Lower lobe of right lung (tissue), 2 donors: ENCODE results near the gene SRRM5. TPM values are rescaled to one million over a fixed set of nuclear protein-coding genes. Genes with fewer than 3 reads are reported as not detected.

Experiments
- ATAC-seq, 2 donors: fragments of 200-7000 bp; cut with Tn5 transposase; one replicate each; pipeline ENCODE4 v1.9.1; 2020 to 2022; ENCODE audit warnings: mild to moderate bottlenecking in 2 of 2, moderate library complexity in 2 of 2
- DNase-seq: peaks from one replicate; pipeline ENCODE4 v3.0.0-alpha.2; 2020
- H3K27ac ChIP-seq: fragments of 200-600 bp; one replicate; pipeline ENCODE4 v1.8.0; 2022
- H3K27me3 ChIP-seq: fragments of 200-600 bp; one replicate; pipeline ENCODE4 v1.8.0; 2022; ENCODE audit warnings: low read depth
- H3K36me3 ChIP-seq: fragments of 200-600 bp; one replicate; pipeline ENCODE4 v1.8.0; 2022; ENCODE audit warnings: mild to moderate bottlenecking
- H3K4me1 ChIP-seq: fragments of 200-600 bp; one replicate; pipeline ENCODE4 v1.8.0; 2022
- H3K4me3 ChIP-seq: fragments of 200-600 bp; one replicate; pipeline ENCODE4 v1.8.0; 2022; ENCODE audit warnings: mild to moderate bottlenecking
- H3K9me3 ChIP-seq: fragments of 200-600 bp; one replicate; pipeline ENCODE4 v1.8.0; 2022
- intact Hi-C: fragments of 100-400 bp; cut with DNase I; formaldehyde crosslinking; loops from one replicate; pipeline ENCODE4 v1.11.0; 2022
- total RNA-seq: library from RNA; stranded (reverse); fragmentation: NEBNext Ultra II Directional; extraction: Animal tissue kit (Norgen Biotek cat#: 25700); gene quantifications from one replicate; pipeline ENCODE4 v1.2.1, GENCODE V29; 2021
- TF ChIP-seq, protein P1 (sequence below): fragments of 200-600 bp; IDR thresholded peaks from one replicate; pipeline ENCODE4 v1.8.0; 2022; ENCODE audit warnings: antibody characterized with exemption, mild to moderate bottlenecking
- donor health status: DM: no; HTN: yes; CAD: no; lungs with severe emphysema.

SRRM5 gene
- total RNA-seq, 1 donor from 2014 or later = 0.24 TPM

DNA sequence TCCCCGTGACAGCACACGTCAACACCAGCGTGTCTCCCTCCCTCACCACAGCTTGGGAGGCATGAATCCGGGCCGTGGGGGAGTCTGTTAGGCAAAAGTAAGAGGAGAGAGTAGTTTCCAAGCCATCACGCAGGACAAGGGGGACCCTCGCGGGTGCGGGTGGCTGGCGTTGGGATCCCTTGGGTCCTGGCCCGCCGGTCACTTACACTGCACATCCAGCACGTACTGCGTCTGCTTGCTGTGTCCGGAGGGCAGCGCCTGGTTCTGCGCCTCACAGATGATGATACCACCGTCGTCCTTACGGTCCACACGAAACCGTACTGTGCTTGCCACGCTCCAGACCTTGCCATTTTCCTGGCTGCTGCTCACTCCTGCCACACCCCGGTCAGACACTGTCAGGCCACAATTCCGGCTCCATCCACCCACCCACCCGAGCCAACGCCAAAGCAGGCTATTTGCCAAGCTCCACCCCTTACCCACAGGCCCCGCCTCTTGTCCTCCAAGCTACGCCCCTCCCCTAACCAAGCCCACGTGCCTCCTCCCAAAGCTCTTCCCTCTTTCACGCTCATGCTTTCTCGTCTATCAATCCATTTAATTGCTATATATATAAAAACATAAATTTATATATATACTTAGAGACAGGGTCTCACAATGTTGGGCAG, 14.2 kb downstream of the SRRM5 start:
- Histone ChIP-seq H3K36me3 (no peaks in the 10 kb centered on the region), H3K9me3 (no peaks in the 10 kb centered on the region), H3K4me1 (no peaks in the 10 kb centered on the region), H3K27me3 (no peaks in the 10 kb centered on the region), H3K27ac (no peak overlapping the region), H3K4me3 (no peak overlapping the region)
- DNase-seq = no peak
- intact Hi-C loops = no loop called here
- TF ChIP-seq, protein P1, sequence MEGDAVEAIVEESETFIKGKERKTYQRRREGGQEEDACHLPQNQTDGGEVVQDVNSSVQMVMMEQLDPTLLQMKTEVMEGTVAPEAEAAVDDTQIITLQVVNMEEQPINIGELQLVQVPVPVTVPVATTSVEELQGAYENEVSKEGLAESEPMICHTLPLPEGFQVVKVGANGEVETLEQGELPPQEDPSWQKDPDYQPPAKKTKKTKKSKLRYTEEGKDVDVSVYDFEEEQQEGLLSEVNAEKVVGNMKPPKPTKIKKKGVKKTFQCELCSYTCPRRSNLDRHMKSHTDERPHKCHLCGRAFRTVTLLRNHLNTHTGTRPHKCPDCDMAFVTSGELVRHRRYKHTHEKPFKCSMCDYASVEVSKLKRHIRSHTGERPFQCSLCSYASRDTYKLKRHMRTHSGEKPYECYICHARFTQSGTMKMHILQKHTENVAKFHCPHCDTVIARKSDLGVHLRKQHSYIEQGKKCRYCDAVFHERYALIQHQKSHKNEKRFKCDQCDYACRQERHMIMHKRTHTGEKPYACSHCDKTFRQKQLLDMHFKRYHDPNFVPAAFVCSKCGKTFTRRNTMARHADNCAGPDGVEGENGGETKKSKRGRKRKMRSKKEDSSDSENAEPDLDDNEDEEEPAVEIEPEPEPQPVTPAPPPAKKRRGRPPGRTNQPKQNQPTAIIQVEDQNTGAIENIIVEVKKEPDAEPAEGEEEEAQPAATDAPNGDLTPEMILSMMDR = no peak
- ATAC-seq = peak; percentile 11 to 30

DNA sequence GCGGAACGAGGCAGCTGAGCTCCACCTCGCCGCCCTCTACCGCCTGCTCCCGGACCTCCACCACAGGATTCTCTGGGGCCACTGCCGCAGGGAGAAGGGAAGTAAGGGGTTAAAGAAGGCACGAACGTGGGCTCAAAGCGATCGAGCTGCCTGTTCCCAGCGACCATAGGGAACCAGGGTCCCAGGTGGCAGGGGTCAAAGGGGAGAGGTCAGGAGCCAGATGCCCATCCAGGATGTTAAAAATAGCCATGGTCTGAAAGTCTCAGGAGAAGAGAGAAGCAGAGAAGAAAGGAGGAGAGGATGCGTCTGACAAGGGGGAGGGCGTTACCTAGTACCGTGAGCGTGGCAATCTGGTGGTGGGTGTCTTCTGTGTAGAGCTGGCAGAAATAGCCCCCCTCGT, 14.9 kb downstream of the SRRM5 start:
- H3K27me3 ChIP-seq = no peaks in the 10 kb centered on the region
- no peaks in the 10 kb centered on the region for H3K36me3 ChIP-seq
- H3K27ac ChIP-seq = no peak overlapping the region
- TF ChIP-seq, protein P1 = no peak
- H3K4me1 ChIP-seq = no peaks in the 10 kb centered on the region
- H3K4me3 ChIP-seq = no peak overlapping the region
- DNase-seq (no peak), ATAC-seq (no peak)
- no peaks in the 10 kb centered on the region for H3K9me3 ChIP-seq
- intact Hi-C loops = no loop called here

DNA sequence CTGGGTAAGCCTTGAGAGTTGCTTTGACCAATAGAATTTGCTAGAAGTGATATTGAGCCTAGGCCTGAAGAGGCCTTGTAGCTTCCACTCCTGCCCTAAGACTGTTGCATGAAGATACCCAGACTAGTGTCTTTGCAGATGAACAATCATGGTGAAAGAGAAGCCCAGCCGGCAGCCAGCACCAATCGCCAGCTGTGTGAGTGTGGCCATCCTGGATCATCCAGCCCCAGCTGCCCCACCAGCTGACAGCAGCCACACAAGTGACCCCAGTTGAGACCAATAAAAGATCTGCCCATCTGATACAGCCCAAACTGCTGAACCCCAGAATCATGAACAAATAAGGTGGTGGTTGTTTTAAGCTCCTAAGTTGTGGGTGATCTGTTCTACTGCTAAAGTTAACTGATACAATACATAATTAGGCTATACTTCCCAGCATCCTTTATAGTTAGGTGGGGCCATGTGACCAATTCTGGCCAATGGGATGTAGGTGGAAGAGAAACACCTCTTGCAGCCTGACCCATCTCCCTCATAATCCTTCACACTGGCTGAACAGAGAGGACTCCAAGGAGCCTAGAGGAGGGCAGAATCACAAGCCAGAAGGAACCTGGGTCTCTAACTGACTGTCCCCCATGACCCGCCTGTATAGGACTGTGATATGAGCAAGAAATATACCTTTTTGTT, 16.9 kb downstream of the SRRM5 start:
- H3K27ac ChIP-seq = no peak overlapping the region
- no peaks in the 10 kb centered on the region for H3K27me3 ChIP-seq
- ATAC-seq = no peak
- no peaks in the 10 kb centered on the region for H3K9me3 ChIP-seq
- H3K36me3 ChIP-seq = no peaks in the 10 kb centered on the region
- no peaks in the 10 kb centered on the region for H3K4me1 ChIP-seq
- no peak overlapping the region for H3K4me3 ChIP-seq
- intact Hi-C loops = no loop called here
- no peak for DNase-seq
- TF ChIP-seq, protein P1 = no peak

DNA sequence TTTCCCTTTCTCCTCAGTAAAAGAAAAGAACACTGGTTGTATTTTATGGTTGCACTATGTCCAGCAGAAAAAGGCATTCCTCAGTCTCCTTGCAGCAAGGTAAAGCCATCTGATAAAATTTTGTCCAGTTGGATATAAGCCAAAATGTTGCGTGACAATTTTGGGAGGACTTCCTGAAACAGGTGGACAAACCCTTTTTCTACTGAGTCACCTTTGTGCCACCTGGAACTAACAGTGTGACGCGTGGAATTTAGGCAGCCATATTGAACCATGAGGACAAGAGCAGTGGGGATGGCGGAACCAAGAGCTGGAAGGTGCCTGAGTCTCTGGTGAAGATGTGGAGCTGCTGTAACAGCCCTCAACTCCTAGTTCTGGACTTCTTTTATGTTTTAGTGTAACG, 19.6 kb downstream of the SRRM5 start:
- TF ChIP-seq, protein P1 = no peak
- no peaks in the 10 kb centered on the region for H3K36me3 ChIP-seq
- no peaks in the 10 kb centered on the region for H3K4me1 ChIP-seq
- no peak overlapping the region for H3K27ac ChIP-seq
- no peaks in the 10 kb centered on the region for H3K9me3 ChIP-seq
- no peak overlapping the region for H3K4me3 ChIP-seq
- no peak for DNase-seq
- peaks cover 4% of the 10 kb centered on the region for H3K27me3 ChIP-seq
- intact Hi-C loops = no loop called here
- no peak for ATAC-seq

DNA sequence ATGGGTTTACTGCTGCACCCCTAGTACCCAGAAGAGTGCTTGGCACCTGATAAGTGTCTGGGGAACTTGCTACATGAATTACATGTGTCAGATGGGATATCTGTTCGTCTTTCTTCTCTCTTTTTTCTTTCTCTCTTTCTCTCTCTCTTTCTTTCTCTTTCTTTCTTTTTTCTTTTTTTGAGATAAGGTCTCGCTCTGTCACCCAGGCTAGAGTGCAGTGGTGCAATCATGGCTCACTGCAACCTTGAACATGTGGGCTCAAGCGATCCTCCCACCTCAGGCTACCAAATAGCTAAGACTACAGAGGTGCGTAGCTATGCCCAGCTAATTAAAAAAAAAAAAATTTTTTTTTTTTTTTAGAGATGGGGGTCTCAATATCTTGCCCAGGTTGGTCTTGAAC, 21.6 kb downstream of the SRRM5 start:
- Histone ChIP-seq H3K27me3 (peaks cover 7% of the 10 kb centered on the region), H3K4me1 (no peaks in the 10 kb centered on the region), H3K4me3 (no peak overlapping the region), H3K27ac (no peak overlapping the region), H3K36me3 (no peaks in the 10 kb centered on the region), H3K9me3 (no peaks in the 10 kb centered on the region)
- DNase-seq (no peak), ATAC-seq (no peak)
- intact Hi-C loops = no loop called here
- TF ChIP-seq, protein P1 = no peak
